AG09319 (cell line): ENCODE data around the gene COG7.

Experiments used
- DNase-seq: peaks from one replicate; pipeline ENCODE4 v3.0.0-alpha.2; 2010; ENCODE audit warnings: low read depth; ENCODE audit errors: extremely low read depth
- TF ChIP-seq, protein P1 (sequence below): IDR thresholded peaks from 2 replicates; pipeline ENCODE4 v1.5.1; 2011; ENCODE audit warnings: low read depth, mild to moderate bottlenecking, inconsistent platforms, low read length, moderate library complexity

The COG7 gene

GRCh38 chr16:23353440-23353839, 99.5 kb downstream of the COG7 start:
- TF ChIP-seq, protein P1, sequence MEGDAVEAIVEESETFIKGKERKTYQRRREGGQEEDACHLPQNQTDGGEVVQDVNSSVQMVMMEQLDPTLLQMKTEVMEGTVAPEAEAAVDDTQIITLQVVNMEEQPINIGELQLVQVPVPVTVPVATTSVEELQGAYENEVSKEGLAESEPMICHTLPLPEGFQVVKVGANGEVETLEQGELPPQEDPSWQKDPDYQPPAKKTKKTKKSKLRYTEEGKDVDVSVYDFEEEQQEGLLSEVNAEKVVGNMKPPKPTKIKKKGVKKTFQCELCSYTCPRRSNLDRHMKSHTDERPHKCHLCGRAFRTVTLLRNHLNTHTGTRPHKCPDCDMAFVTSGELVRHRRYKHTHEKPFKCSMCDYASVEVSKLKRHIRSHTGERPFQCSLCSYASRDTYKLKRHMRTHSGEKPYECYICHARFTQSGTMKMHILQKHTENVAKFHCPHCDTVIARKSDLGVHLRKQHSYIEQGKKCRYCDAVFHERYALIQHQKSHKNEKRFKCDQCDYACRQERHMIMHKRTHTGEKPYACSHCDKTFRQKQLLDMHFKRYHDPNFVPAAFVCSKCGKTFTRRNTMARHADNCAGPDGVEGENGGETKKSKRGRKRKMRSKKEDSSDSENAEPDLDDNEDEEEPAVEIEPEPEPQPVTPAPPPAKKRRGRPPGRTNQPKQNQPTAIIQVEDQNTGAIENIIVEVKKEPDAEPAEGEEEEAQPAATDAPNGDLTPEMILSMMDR: no peak
- DNase-seq: no peak

DNA sequence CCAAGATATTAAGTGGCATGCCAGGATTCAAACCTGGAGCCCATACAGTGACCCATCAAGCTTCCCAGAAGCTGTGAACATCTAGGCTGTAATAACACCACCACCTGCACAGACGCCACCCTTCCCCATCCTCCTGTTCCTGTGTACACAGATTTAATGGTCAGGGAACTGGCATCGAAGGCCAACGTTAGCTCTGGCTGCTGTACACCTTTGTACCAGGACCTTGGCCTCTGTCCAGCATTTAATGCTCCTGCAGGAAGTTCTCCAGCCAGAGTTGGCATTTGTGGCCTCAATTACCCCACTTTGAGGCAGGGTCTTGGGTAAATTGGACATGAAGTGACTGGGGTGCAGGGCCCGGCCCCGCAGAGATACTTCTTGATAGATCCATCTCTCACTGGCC, 101.6 kb downstream of the COG7 start:
- TF ChIP-seq, protein P1: no peak
- no peak for DNase-seq

- DNase-seq: no peak
- TF ChIP-seq, protein P1: no peak; the same call in none of the 2 replicates
Observed at GRCh38 chr16:23348579-23349469, 104.2 kb downstream of the COG7 start.

DNA sequence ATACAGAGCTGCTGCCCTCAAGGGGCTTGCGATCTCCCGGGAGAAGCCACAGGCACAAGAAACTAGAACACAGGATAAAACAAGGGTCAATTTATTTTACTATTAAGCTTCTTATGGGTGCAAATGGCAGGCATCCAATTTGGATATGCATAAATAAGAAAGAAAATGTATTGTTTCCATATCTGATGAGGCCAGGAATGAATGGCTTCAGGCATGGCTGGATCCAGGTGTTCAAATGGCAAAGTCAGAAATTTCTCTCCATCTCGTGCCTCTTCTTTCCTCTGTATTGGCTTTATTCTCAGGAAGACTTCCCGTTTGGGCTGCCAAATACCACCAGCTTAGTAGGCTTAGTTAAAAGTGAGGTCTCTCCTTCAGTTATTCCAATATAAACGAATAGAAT, 107.8 kb downstream of the COG7 start:
- no peak for DNase-seq
- TF ChIP-seq, protein P1: no peak

- TF ChIP-seq, protein P1: no peak
- DNase-seq: no peak
Observed at GRCh38 chr16:23343643-23344612, 109.1 kb downstream of the COG7 start.

- DNase-seq: no peak
- TF ChIP-seq, protein P1: no peak
Observed at GRCh38 chr16:23342083-23342640, 110.8 kb downstream of the COG7 start.

DNA sequence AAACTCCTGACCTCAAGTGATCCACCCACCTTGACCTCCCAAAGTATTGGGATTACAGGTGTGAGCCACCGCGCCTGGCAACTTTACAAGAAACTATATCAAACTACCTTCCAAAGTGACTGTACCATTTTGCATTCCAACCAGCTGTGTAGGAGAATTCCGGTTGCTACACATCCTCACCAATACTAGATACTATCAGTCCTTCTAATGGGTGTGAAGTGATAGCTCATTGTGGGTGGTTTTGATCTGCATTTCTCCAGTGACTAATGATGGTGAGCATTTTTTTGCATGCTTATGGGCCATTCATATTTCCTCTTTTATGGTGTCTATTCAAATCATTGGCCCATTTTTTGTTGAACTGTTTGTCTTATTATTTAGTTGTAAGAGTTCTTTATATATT, 113.2 kb downstream of the COG7 start:
- no peak for DNase-seq
- TF ChIP-seq, protein P1: no peak
